OCI-LY3 (cell line): ENCODE measurements around the gene MAOB.

Experiments used
- CTCF ChIP-seq: fragments of 200-600, 300-600 bp; sonication (generic); IDR thresholded peaks from 2 replicates; pipeline ENCODE4 v1.5.1; 2014; ENCODE audit warnings: antibody characterized with exemption, low read length, low read depth
- EZH2phosphoT487 ChIP-seq: fragments of 200-600 bp; shearing (Covaris generic); IDR thresholded peaks from 2 replicates; pipeline ENCODE4 v1.6.1; 2018; ENCODE audit warnings: antibody characterized with exemption, mixed run types, low read depth

GRCh38 chrX:43897290-43897689 is 15.0 kb upstream of the MAOB start:
- TF ChIP-seq CTCF (no peak), EZH2phosphoT487 (no peak)
